ENCODE results near the gene NELL1.

The NELL1 gene

GRCh38 chr11:21582791-21583190 lies 913.4 kb downstream of the NELL1 start:
- Histone ChIP-seq H3K4me1 (ENCODE audit: control insufficient read depth in 1 of 2, insufficient read depth in 2 of 2, low read length in 2 of 2) (no peaks in the 10 kb centered on the region), H4K8ac (ENCODE audit: low read depth, low read length) (no peak overlapping the region), H3K27me3 (ENCODE audit: insufficient read depth, low read length) (no peaks in the 10 kb centered on the region), H3K4me2 (ENCODE audit: low read length) (no peak overlapping the region), H3K4me3 (ENCODE audit: low read depth, low read length) (no peak overlapping the region), H2AFZ (ENCODE audit: insufficient read depth, low read length, poor library complexity) (no peak overlapping the region), H4K12ac (ENCODE audit: low read depth, low read length) (no peak overlapping the region), H3K9me3 (ENCODE audit: insufficient read depth, low read depth, low read length) (no peaks in the 10 kb centered on the region), H3K27ac (ENCODE audit: low read depth, low read length) (no peak overlapping the region), H2BK5ac (ENCODE audit: low read depth, low read length, poor library complexity) (no peak overlapping the region), H3K23ac (ENCODE audit: low read length) (no peak overlapping the region), H2BK12ac (ENCODE audit: low read length) (no peak overlapping the region), H4K91ac (ENCODE audit: low read depth, low read length) (no peak overlapping the region), H3K18ac (ENCODE audit: low read length) (no peak overlapping the region), H3K4ac (ENCODE audit: low read depth, low read length) (no peak overlapping the region), H3K79me2 (ENCODE audit: control insufficient read depth, insufficient read depth, low read length, poor library complexity) (no peaks in the 10 kb centered on the region), H3K14ac (ENCODE audit: low read length) (no peak overlapping the region), H2AK5ac (ENCODE audit: low read length) (no peak overlapping the region), H3K79me1 (ENCODE audit: low read length) (no peaks in the 10 kb centered on the region), H2BK120ac (ENCODE audit: insufficient read depth, low read length, poor library complexity) (no peak overlapping the region), H3K9ac (ENCODE audit: low read length) (no peak overlapping the region), H3K36me3 (ENCODE audit: control insufficient read depth in 1 of 2, insufficient read depth in 2 of 2, low read length in 2 of 2) (no peaks in the 10 kb centered on the region)
- no peak for DNase-seq
- no CpG with 5 or more reads among the region's 1 CpG for WGBS (ENCODE audit: extremely low coverage, insufficient coverage, insufficient read length)

GRCh38 chr11:21588754-21589153 lies 919.4 kb downstream of the NELL1 start:
- WGBS (ENCODE audit: extremely low coverage, insufficient coverage, insufficient read length) = no CpG with 5 or more reads among the region's 2 CpGs
- no peaks in the 10 kb centered on the region for H3K79me2 ChIP-seq (ENCODE audit: control insufficient read depth, insufficient read depth, low read length, poor library complexity)
- H2BK120ac ChIP-seq (ENCODE audit: insufficient read depth, low read length, poor library complexity) = no peak overlapping the region
- H3K14ac ChIP-seq (ENCODE audit: low read length) = no peak overlapping the region
- H2AK5ac ChIP-seq (ENCODE audit: low read length) = no peak overlapping the region
- no peak overlapping the region for H3K18ac ChIP-seq (ENCODE audit: low read length)
- no peaks in the 10 kb centered on the region for H3K9me3 ChIP-seq (ENCODE audit: insufficient read depth, low read depth, low read length)
- no peaks in the 10 kb centered on the region for H3K36me3 ChIP-seq (ENCODE audit: control insufficient read depth in 1 of 2, insufficient read depth in 2 of 2, low read length in 2 of 2)
- no peak overlapping the region for H4K8ac ChIP-seq (ENCODE audit: low read depth, low read length)
- H3K4me2 ChIP-seq (ENCODE audit: low read length) = no peak overlapping the region
- H2BK5ac ChIP-seq (ENCODE audit: low read depth, low read length, poor library complexity) = no peak overlapping the region
- no peak overlapping the region for H3K4ac ChIP-seq (ENCODE audit: low read depth, low read length)
- no peak overlapping the region for H4K91ac ChIP-seq (ENCODE audit: low read depth, low read length)
- H3K27me3 ChIP-seq (ENCODE audit: insufficient read depth, low read length) = no peaks in the 10 kb centered on the region
- H4K12ac ChIP-seq (ENCODE audit: low read depth, low read length) = no peak overlapping the region
- no peak overlapping the region for H2AFZ ChIP-seq (ENCODE audit: insufficient read depth, low read length, poor library complexity)
- H3K9ac ChIP-seq (ENCODE audit: low read length) = no peak overlapping the region
- no peak overlapping the region for H3K23ac ChIP-seq (ENCODE audit: low read length)
- H3K4me1 ChIP-seq (ENCODE audit: control insufficient read depth in 1 of 2, insufficient read depth in 2 of 2, low read length in 2 of 2) = no peaks in the 10 kb centered on the region
- H3K27ac ChIP-seq (ENCODE audit: low read depth, low read length) = no peak overlapping the region
- no peak overlapping the region for H2BK12ac ChIP-seq (ENCODE audit: low read length)
- H3K4me3 ChIP-seq (ENCODE audit: low read depth, low read length) = no peak overlapping the region
- no peaks in the 10 kb centered on the region for H3K79me1 ChIP-seq (ENCODE audit: low read length)
- no peak for DNase-seq

- Histone ChIP-seq H3K14ac (ENCODE audit: low read length) (no peak overlapping the region), H3K36me3 (ENCODE audit: control insufficient read depth in 1 of 2, insufficient read depth in 2 of 2, low read length in 2 of 2) (no peaks in the 10 kb centered on the region), H2BK120ac (ENCODE audit: insufficient read depth, low read length, poor library complexity) (no peak overlapping the region), H4K8ac (ENCODE audit: low read depth, low read length) (no peak overlapping the region), H3K9me3 (ENCODE audit: insufficient read depth, low read depth, low read length) (no peaks in the 10 kb centered on the region), H4K91ac (ENCODE audit: low read depth, low read length) (no peak overlapping the region), H2BK5ac (ENCODE audit: low read depth, low read length, poor library complexity) (no peak overlapping the region), H3K4me3 (ENCODE audit: low read depth, low read length) (no peak overlapping the region), H3K27ac (ENCODE audit: low read depth, low read length) (no peak overlapping the region), H3K23ac (ENCODE audit: low read length) (no peak overlapping the region), H3K4ac (ENCODE audit: low read depth, low read length) (no peak overlapping the region), H3K4me2 (ENCODE audit: low read length) (no peak overlapping the region), H2AK5ac (ENCODE audit: low read length) (no peak overlapping the region), H2BK12ac (ENCODE audit: low read length) (no peak overlapping the region), H4K12ac (ENCODE audit: low read depth, low read length) (no peak overlapping the region), H3K18ac (ENCODE audit: low read length) (no peak overlapping the region), H3K9ac (ENCODE audit: low read length) (peak overlapping the region; percentile 66), H3K79me1 (ENCODE audit: low read length) (no peaks in the 10 kb centered on the region), H3K4me1 (ENCODE audit: control insufficient read depth in 1 of 2, insufficient read depth in 2 of 2, low read length in 2 of 2) (no peaks in the 10 kb centered on the region), H2AFZ (ENCODE audit: insufficient read depth, low read length, poor library complexity) (no peak overlapping the region), H3K79me2 (ENCODE audit: control insufficient read depth, insufficient read depth, low read length, poor library complexity) (no peaks in the 10 kb centered on the region), H3K27me3 (ENCODE audit: insufficient read depth, low read length) (no peaks in the 10 kb centered on the region)
- no CpG with 5 or more reads among the region's 1 CpG for WGBS (ENCODE audit: extremely low coverage, insufficient coverage, insufficient read length)
- no peak for DNase-seq
Observed at GRCh38 chr11:21602699-21603098, 933.3 kb downstream of the NELL1 start.

GRCh38 chr11:21603886-21604285 lies 934.5 kb downstream of the NELL1 start:
- Histone ChIP-seq H2AFZ (ENCODE audit: insufficient read depth, low read length, poor library complexity) (no peak overlapping the region), H2BK5ac (ENCODE audit: low read depth, low read length, poor library complexity) (no peak overlapping the region), H4K91ac (ENCODE audit: low read depth, low read length) (no peak overlapping the region), H3K4me2 (ENCODE audit: low read length) (no peak overlapping the region), H3K9me3 (ENCODE audit: insufficient read depth, low read depth, low read length) (no peaks in the 10 kb centered on the region), H4K12ac (ENCODE audit: low read depth, low read length) (no peak overlapping the region), H3K27me3 (ENCODE audit: insufficient read depth, low read length) (no peaks in the 10 kb centered on the region), H4K8ac (ENCODE audit: low read depth, low read length) (no peak overlapping the region), H3K18ac (ENCODE audit: low read length) (no peak overlapping the region), H3K4me1 (ENCODE audit: control insufficient read depth in 1 of 2, insufficient read depth in 2 of 2, low read length in 2 of 2) (no peaks in the 10 kb centered on the region), H3K27ac (ENCODE audit: low read depth, low read length) (no peak overlapping the region), H3K9ac (ENCODE audit: low read length) (no peak overlapping the region), H3K4me3 (ENCODE audit: low read depth, low read length) (no peak overlapping the region), H3K4ac (ENCODE audit: low read depth, low read length) (no peak overlapping the region), H3K23ac (ENCODE audit: low read length) (no peak overlapping the region), H3K79me1 (ENCODE audit: low read length) (no peaks in the 10 kb centered on the region), H3K14ac (ENCODE audit: low read length) (no peak overlapping the region), H3K36me3 (ENCODE audit: control insufficient read depth in 1 of 2, insufficient read depth in 2 of 2, low read length in 2 of 2) (no peaks in the 10 kb centered on the region), H2BK120ac (ENCODE audit: insufficient read depth, low read length, poor library complexity) (no peak overlapping the region), H3K79me2 (ENCODE audit: control insufficient read depth, insufficient read depth, low read length, poor library complexity) (no peaks in the 10 kb centered on the region), H2BK12ac (ENCODE audit: low read length) (no peak overlapping the region), H2AK5ac (ENCODE audit: low read length) (no peak overlapping the region)
- DNase-seq = no peak
- WGBS (ENCODE audit: extremely low coverage, insufficient coverage, insufficient read length) = no CpG with 5 or more reads among the region's 3 CpGs

Data from trophoblast cell (in vitro differentiated cells and primary cell).